GM18868 (cell line): Measurements from ENCODE around the gene ETV5.

ENCODE experiments used
- ATAC-seq: cut with Tn5 transposase; IDR thresholded peaks from one replicate; pipeline ENCODE4 v1.9.1; 2021; ENCODE audit warnings: mild to moderate bottlenecking, moderate library complexity; ENCODE audit not compliant: unreplicated experiment

The ETV5 gene

DNA sequence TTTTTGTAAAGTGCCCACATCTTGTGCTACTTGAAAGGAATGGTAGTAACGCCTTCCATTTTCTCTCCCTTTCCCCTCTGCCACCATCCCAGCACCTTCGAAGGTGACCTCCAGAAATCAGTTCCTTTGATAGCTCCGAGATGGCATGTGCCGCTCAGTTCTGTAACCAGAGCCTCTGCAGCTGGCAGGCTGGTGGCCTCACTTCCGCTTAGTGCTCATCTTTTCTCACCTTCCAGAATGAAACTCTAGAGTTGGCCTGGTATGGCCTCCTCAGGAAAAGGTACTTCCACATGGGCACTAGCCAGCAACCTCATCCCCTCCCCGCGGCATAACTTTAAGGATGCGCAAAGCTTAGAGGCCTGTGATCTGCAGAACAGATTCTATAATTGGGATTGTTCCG is 38.8 kb downstream of the ETV5 start:
- ATAC-seq = no peak

- ATAC-seq = no peak
Measured at GRCh38 chr3:186069199-186069598, 39.7 kb downstream of the ETV5 start.

DNA sequence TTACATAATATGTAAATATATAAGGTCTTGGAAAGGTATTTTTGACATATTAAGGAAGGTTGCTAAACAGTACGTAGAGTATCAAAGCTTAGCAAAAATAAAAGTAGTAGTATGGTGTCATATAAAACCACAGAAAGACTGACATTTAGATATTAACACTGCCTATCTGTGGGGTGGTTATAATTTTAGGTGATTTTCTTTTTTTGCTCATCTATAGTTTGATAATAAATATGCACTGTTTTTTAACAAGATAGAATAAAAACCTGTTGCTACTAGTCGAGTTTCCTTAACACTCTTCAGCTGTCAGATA is 40.7 kb downstream of the ETV5 start:
- ATAC-seq = no peak

- ATAC-seq = no peak
Measured at GRCh38 chr3:186067360-186068242, 41.3 kb downstream of the ETV5 start.

GRCh38 chr3:186060222-186060621 is 48.7 kb downstream of the ETV5 start:
- ATAC-seq = peak; percentile 86

- no peak for ATAC-seq
Measured at GRCh38 chr3:186059192-186059591, 49.7 kb downstream of the ETV5 start.

DNA sequence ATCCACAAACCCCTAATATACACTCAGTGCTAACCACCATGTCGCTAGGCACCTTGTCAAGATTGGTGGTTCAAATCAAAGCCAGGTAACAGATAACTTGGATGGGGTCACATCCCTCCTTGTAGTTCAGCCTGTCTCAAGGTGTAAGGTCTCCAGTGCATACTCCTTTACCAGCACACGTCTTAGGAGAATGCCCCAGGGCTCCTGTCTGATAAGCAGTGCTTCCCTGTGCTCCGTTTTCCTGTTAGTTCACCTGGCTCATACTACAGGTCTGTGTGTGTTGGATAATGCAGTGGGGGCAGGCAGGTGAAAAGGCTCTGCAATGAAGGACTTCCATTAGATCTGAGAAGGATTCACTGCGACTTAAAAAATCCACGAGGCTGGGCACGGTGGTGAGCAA is 50.7 kb downstream of the ETV5 start:
- no peak for ATAC-seq

GRCh38 chr3:186057594-186057993 is 51.3 kb downstream of the ETV5 start:
- ATAC-seq = no peak

GRCh38 chr3:186054792-186055352 is 54.0 kb downstream of the ETV5 start:
- ATAC-seq = no peak

GRCh38 chr3:186053954-186054791 is 54.7 kb downstream of the ETV5 start:
- no peak for ATAC-seq

DNA sequence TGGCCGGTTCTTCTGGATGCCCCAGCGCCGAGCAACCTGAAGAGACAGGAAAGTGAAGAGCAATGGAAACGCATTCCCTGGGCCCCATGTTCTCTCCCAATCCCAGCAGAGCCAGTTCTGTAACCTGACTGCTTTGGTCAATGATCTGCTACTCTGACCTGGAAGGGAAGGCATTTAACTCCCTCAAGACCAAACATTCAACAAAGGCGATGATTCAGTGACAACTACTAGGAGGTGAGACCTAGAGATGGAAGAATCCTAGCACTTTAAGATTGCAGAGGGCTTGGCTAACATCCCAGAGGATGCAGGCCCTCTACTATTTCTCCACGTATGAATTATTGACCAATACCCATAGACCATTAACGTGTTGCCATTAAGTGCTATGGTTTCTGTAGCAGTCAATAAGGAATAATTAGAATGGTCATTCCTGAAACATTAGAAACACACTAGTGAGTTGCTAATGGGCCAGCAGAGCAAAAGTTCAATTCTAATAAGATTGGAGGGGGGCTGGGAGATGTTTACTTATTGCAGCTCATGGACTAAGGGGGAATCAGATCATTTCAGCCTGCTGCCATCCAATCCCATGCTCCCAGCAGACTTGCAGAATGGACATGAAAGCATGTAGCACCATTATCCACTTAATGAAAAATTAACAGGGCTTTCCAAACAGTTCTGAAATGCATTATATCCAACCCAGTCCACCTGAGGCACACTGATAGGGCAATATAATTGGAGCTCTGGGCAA is 56.6 kb downstream of the ETV5 start:
- ATAC-seq = no peak

GRCh38 chr3:186049001-186049400 is 59.9 kb downstream of the ETV5 start:
- ATAC-seq = no peak

GRCh38 chr3:186048119-186048518 is 60.8 kb downstream of the ETV5 start:
- ATAC-seq = no peak

- no peak for ATAC-seq
Measured at GRCh38 chr3:186046838-186047237, 62.1 kb downstream of the ETV5 start.

DNA sequence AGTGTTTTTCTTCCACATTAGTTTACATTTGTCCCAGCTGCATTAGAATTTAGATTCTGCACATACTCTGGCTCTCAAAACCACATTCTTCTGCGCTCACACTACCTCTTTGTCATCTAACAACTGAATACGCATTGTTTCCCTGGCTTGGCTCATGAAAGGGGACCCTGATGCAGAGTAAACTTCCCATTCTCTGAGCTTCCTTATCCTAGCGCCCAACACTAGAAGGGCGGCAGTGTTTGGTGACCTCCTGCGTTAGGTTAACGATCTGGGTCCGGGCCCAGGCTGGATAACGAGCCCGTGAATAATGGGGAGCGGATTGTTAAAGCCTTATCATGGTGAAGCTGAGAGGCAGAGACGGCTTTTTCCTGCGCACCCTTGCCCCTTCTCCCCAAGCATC is 63.9 kb downstream of the ETV5 start:
- ATAC-seq = no peak

- no peak for ATAC-seq
Measured at GRCh38 chr3:186044427-186044826, 64.5 kb downstream of the ETV5 start.

GRCh38 chr3:186042521-186043202 is 66.2 kb downstream of the ETV5 start:
- ATAC-seq = no peak

GRCh38 chr3:186042036-186042435 is 66.9 kb downstream of the ETV5 start:
- no peak for ATAC-seq

DNA sequence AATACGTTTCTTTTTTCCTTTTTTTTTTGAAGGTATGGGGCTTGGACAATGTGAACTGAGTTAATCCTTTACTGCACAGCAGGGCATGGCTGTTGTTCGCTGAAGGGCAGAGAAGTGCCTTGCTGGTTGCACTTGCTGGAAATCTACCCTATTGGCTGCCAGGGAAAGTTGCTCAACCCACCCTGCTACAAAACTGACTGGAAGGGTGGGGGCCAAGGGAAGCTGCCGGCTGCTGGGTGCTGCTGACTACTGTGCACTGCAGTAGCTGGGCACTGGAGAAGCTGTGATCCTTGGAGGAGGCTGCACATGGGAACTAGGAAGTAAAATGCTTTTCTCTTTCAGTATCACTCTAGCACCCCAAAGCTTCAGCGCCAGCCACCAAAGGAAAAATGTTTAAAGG is 70.5 kb downstream of the ETV5 start:
- no peak for ATAC-seq

GRCh38 chr3:186035277-186035676 is 73.6 kb downstream of the ETV5 start:
- ATAC-seq = no peak

GRCh38 chr3:186032321-186032720 is 76.6 kb downstream of the ETV5 start:
- no peak for ATAC-seq
